Frontal cortex (tissue), 4 donors: ENCODE data around the gene KLK10. TPM values are rescaled to one million over a fixed set of nuclear protein-coding genes. Genes with fewer than 3 reads are reported as not detected.
"Not testable (repeated sequence)": the region's sequence is repeated elsewhere in the genome, so short reads cannot be mapped to it uniquely, and the experiment has no call there.

Experiments
- DNase-seq, 2 donors: peaks; one replicate each; pipeline ENCODE4 v3.0.0; 2012; ENCODE audit warnings: low spot score in 2 of 2
- FAIRE-seq: peaks from 2 replicates; lab custom pipeline; 2012; peaks lifted over from hg19 to GRCh38; lab: Jason Lieb, UNC
- total RNA-seq: library from RNA; depleted of rRNA; stranded (reverse); fragments of >200 nt; gene quantifications from one replicate; pipeline ENCODE4 v1.2.3, GENCODE V29; 2014
- donor health status: control.
- donor health status: control.
- donor health status: control.

Gene KLK10
- total RNA-seq, 1 donor from 2014 or later = not detected

DNA sequence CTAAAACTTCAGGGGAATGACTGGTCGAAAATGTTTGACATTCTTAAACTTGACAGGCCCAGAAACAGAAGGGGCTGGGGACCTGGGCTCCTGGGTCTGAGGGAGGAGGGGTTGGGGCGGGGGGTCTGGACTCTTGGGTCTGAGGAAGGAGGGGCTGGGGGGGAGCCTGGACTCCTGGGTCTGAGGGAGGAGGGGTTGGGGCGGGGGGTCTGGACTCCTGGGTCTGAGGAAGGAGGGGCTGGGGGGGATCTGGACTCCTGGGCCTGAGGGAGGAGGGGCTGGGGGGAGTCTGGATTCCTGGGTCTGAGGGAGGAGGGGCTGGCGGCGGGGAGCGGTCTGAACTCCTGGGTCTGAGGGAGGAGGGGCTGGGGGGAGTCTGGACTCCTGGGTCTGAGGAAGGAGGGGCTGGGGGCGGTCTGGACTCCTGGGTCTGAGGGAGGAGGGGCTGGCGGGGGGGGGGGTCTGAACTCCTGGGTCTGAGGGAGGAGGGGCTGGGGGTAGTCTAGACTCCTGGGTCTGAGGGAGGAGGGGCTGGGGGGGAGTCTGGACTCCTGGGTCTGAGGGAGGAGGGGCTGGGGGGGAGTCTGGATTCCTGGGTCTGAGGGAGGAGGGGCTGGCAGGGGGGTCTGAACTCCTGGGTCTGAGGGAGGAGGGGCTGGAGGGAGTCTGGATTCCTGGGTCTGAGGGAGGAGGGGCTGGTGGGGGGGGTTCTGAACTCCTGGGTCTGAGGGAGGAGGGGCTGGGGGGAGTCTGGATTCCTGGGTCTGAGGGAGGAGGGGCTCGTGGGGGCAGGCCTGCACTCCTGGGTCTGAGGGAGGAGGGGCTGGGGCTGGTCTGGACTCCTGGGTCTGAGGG lies 44.6 kb downstream of the KLK10 start:
- no peak for FAIRE-seq
- no peak for DNase-seq

DNA sequence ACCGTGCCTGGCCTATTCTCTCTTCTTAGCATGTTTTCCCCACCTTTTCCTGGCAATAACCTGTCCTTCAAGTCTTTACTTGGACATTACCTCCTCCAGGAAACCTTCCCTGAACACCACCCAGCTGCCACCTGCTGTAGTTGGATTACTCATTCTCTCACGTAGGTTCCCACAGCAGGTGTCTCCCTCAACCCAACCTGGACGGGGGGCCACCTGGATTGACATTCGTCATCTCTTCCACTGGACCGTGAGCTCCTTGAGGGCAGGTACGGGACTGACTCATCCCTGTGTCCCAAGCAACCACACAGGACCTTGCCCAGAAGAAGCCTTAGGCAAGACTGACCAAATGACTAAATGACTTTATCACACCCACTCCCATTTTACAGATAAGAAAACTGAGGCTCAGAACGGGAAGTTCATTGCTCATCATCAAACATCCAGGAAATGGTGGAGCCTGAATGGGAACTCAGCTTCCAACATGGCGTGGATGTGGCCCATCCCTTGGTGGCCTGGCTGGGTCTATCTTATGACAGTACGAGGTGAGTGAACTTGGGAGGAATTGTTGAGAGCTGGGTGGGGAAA lies 46.6 kb downstream of the KLK10 start:
- DNase-seq (no peak), FAIRE-seq (no peak)

DNA sequence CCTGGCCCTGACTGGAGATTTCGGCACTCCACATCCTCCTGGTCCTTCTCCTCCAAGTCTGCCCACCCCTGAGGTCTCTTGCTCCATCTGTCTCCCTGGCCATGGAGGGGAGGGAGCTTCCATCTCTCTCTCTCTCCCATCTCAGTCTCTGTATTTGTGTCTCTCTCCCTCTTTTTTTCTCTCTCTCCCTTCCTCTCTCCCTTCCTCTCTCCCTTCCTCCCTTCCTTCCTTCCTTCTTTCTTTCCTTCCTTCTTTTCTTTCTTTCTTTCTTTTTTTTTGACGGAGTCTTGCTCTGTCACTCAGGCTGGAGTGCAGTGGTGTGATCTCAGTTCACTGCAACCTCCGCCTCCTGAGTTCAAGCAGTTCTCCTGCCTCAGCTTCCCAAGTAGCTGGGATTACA lies 49.7 kb downstream of the KLK10 start:
- FAIRE-seq, DNase-seq: not testable (repeated sequence)

DNA sequence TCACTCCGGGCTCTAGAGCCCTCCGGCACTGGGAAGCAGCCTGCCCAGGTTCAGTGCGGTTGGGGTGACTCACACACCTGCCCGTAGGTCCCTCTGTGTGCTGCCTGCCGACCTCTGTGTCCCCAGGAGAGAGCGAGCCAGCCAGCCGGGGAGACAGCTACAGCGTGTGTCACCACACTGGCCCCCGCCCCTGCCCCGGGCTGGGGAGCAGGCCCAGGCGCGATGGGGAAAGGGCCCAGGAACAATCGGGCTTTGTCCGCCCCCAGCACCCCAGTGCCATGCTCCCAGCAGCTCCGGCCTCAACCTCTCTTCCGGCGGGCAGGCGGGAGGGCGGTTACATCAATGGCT lies 50.1 kb downstream of the KLK10 start, which contains the start of gene KLK6:
Gene KLK6, minus strand, starts transcription at position 179 of the 348 bp plus-strand sequence. CDS start 1,487 bp downstream, outside the sequence.
- peak; percentile 62 to 68 for DNase-seq
- FAIRE-seq = no peak

DNA sequence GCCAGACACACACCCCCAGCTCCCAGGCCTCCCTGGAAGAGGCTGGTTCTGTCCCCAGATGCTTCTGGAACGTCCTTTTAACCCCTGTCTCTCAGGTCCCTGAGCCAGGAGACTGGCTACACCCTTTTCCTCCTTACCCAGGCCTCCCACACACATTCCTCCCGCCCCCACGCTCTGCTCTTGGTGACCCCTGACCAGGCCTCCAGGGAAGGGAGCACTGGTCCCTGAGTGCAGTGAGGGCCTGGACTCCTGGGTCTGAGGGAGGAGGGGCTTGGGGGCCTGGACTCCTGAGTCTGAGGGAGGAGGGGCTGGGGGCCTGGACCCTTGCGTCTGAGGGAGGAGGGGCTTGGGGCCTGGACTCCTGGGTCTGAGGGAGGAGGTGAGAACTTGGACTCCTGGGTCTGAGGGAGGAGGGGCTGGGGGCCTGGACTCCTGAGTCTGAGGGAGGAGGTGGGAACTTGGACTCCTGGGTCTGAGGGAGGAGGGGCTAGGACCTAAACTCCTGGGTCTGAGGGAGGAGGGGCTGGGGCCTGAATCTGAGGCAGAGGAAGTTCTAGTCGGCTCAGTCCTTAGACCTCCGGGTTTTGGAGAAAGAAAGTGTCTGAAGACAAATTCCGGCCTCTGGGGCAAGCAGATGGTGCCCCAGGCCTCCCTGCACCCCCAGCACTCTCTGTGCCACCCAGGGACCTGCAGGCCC lies 50.6 kb downstream of the KLK10 start:
- DNase-seq (no peak), FAIRE-seq (no peak)

DNA sequence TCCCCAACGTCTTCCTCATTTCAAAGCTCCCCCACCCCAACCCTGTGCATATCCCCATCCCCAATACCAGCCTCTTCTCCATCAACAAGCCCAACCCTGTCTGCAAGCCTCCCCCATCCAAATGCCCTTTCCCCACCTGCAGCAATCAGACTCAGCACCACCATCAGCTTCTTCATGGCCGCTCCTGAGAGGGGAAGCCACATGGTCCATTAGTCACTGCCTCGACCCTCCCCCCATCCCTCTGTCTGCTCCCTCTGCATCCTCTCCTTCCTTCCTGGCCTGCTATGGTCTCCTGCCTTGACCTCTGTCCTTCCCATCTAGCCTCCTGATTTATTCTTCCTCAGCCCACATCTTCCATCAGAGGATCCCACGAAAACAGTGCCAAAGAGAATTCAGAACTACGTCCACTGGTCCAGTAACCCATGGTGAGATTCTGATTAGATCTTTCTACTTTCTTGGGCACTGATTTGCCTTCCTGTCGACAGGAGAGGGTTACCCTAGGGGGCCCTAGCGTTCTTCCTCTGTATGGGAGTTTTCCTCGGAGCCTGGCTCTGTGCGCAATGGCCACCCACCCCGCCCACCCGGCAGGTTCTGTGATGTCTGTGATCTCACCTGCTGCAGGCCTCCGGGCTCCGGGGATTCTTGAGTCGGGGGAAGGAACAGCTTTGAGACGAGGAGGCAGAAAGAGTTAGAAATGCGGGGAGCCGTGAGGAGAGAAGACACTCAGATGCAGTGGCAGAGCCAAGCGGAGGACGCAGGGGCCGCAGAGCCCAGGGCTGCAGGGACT lies 51.4 kb downstream of the KLK10 start:
- DNase-seq (no peak), FAIRE-seq (no peak)

DNA sequence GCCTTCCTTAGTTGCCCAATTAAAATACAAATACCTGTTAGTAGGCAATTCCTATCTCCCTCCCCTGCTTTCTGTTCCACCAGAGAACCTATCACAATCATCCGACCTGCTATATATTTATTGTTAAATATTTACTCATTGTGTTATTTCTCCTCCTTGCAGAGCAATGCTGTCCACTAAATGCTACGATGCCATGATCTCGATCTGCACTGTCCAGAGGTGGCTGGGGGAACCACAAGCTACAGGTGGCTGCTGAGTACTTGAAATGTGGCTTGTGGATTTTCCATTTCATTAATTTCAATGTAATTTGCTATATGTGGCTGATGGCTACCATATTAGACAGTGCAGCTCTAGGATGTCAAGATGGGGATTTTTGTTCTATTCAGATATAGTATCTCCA lies 55.2 kb downstream of the KLK10 start:
- FAIRE-seq = no peak
- DNase-seq = no peak

DNA sequence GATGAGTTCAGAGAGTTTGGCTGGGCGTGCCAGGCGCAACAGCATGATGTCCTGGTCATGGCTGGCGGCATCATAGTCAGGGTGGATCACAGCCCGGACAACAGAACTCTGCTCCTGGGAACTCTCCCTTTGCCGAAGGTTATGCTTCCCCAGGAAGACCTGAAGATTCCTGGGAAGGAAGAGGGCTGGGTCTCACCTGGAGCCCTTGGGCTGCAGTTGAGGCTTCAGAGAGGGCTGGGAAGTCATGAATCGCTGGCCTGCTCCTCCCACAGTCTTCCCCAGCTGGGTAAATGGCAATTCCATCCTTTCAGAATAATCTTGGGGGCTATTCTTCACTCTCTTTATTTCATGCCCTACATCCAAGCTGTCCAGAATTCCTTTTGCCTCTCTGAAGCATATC lies 56.1 kb downstream of the KLK10 start:
- FAIRE-seq (no peak), DNase-seq (no peak)

Other genes with a start within 250 kb of the KLK10 start
- not detected for gene GPR32, start 249.2 kb downstream of the KLK10 start, total RNA-seq
- gene ACP4, start 229.3 kb downstream of the KLK10 start, total RNA-seq = not detected
- not detected for gene KLK1, start 195.9 kb downstream of the KLK10 start, total RNA-seq
- gene KLK15, start 186.1 kb downstream of the KLK10 start, total RNA-seq = not detected
- not detected for gene KLK3, start 164.8 kb downstream of the KLK10 start, total RNA-seq
- not detected for gene KLK2, start 146.3 kb downstream of the KLK10 start, total RNA-seq
- gene KLK4, start 108.3 kb downstream of the KLK10 start, total RNA-seq = not detected
- not detected for gene KLK5, start 66.7 kb downstream of the KLK10 start, total RNA-seq
- gene KLK6, start 50.1 kb downstream of the KLK10 start, total RNA-seq = not detected
- gene KLK7, start 35.8 kb downstream of the KLK10 start, total RNA-seq = not detected
- gene KLK8, start 18.1 kb downstream of the KLK10 start, total RNA-seq = not detected
- not detected for gene KLK11, start 6.9 kb upstream of the KLK10 start, total RNA-seq
- not detected for gene KLK12, start 15.3 kb upstream of the KLK10 start, total RNA-seq
- gene KLK13, start 45.4 kb upstream of the KLK10 start, total RNA-seq = not detected
- gene KLK14, start 63.2 kb upstream of the KLK10 start, total RNA-seq = not detected
- gene CTU1, start 88.7 kb upstream of the KLK10 start, total RNA-seq = 4.1 TPM
- gene SIGLEC9, start 105.2 kb upstream of the KLK10 start, total RNA-seq = 0.41 TPM
- under 0.01 TPM for gene SIGLEC7, start 122.6 kb upstream of the KLK10 start, total RNA-seq
- 0.41 TPM for gene CD33, start 205.4 kb upstream of the KLK10 start, total RNA-seq
- gene SIGLECL1, start 231.4 kb upstream of the KLK10 start, total RNA-seq = not detected